AG09319 (cell line): ENCODE measurements around the gene GALNT9.
"Not testable (repeated sequence)": the region's sequence is repeated elsewhere in the genome, so short reads cannot be mapped to it uniquely, and the experiment has no call there.

Experiments
- DNase-seq: peaks from one replicate; pipeline ENCODE4 v3.0.0-alpha.2; 2010; ENCODE audit warnings: low read depth; ENCODE audit errors: extremely low read depth
- CTCF ChIP-seq: IDR thresholded peaks from 2 replicates; pipeline ENCODE4 v1.5.1; 2011; ENCODE audit warnings: low read depth, mild to moderate bottlenecking, inconsistent platforms, low read length, moderate library complexity

GALNT9 gene

GRCh38 chr12:132257955-132258490, 71.4 kb downstream of the GALNT9 start:
- no peak for TF ChIP-seq CTCF
- DNase-seq = no peak

- TF ChIP-seq CTCF = no peak
- DNase-seq = no peak
These were observed 72.0 kb downstream of the GALNT9 start for GRCh38 chr12:132257206-132257954.

- no peak for DNase-seq
- no peak for TF ChIP-seq CTCF
These were observed 72.7 kb downstream of the GALNT9 start for GRCh38 chr12:132256646-132257045.

- no peak for DNase-seq
- TF ChIP-seq CTCF = no peak
These were observed 73.7 kb downstream of the GALNT9 start for GRCh38 chr12:132255642-132256041.

- DNase-seq = no peak
- no peak for TF ChIP-seq CTCF
These were observed 75.5 kb downstream of the GALNT9 start for GRCh38 chr12:132253698-132254480.

GRCh38 chr12:132252981-132253380, 76.4 kb downstream of the GALNT9 start:
- not testable (repeated sequence) for DNase-seq

- TF ChIP-seq CTCF = no peak
- no peak for DNase-seq
These were observed 77.5 kb downstream of the GALNT9 start for GRCh38 chr12:132251741-132252490.
